ENCODE results near the gene ZNF670.
"Not testable (repeated sequence)": the region's sequence is repeated elsewhere in the genome, so short reads cannot be mapped to it uniquely, and the experiment has no call there.

ZNF670 gene

GRCh38 chr1:247078258-247079140 lies at the start of gene ZNF670:
TSS of gene ZNF670 (minus strand) at chr1:247078811. CDS start at chr1:247078596, 215 bp downstream.
- DNase-seq: peak; percentile 88

- not testable (repeated sequence) for DNase-seq
These were observed 49.1 kb upstream of the ZNF670 start for GRCh38 chr1:247127519-247128282.

- DNase-seq: not testable (repeated sequence)
These were observed 48.0 kb upstream of the ZNF670 start for GRCh38 chr1:247126601-247127000.

GRCh38 chr1:247126166-247126565 lies 47.6 kb upstream of the ZNF670 start:
- DNase-seq: not testable (repeated sequence)

- no peak for DNase-seq
These were observed 42.8 kb upstream of the ZNF670 start for GRCh38 chr1:247121382-247121781.

- DNase-seq: not testable (repeated sequence)
These were observed 41.7 kb upstream of the ZNF670 start for GRCh38 chr1:247120408-247120668.

- DNase-seq: no peak
These were observed 41.2 kb upstream of the ZNF670 start for GRCh38 chr1:247119600-247120407.

- no peak for DNase-seq
These were observed 40.4 kb upstream of the ZNF670 start for GRCh38 chr1:247118946-247119446.

- no peak for DNase-seq
These were observed 36.9 kb upstream of the ZNF670 start for GRCh38 chr1:247115545-247115944.

- no peak for DNase-seq
These were observed 36.5 kb upstream of the ZNF670 start for GRCh38 chr1:247115141-247115510.

- no peak for DNase-seq
These were observed 35.9 kb upstream of the ZNF670 start for GRCh38 chr1:247114351-247115140.

GRCh38 chr1:247113733-247114271 lies 35.2 kb upstream of the ZNF670 start:
- no peak for DNase-seq

GRCh38 chr1:247113094-247113497 lies 34.5 kb upstream of the ZNF670 start:
- peak; percentile 44 for DNase-seq

- DNase-seq: no peak
These were observed 33.8 kb upstream of the ZNF670 start for GRCh38 chr1:247112479-247112781.

- DNase-seq: no peak
These were observed 33.3 kb upstream of the ZNF670 start for GRCh38 chr1:247111700-247112478.

GRCh38 chr1:247111259-247111699 lies 32.7 kb upstream of the ZNF670 start:
- no peak for DNase-seq

GRCh38 chr1:247110627-247111258 lies 32.1 kb upstream of the ZNF670 start:
- peak; percentile 28 for DNase-seq

GRCh38 chr1:247107694-247108093 lies 29.1 kb upstream of the ZNF670 start:
- DNase-seq: no peak

- no peak for DNase-seq
These were observed 27.4 kb upstream of the ZNF670 start for GRCh38 chr1:247105966-247106365.

GRCh38 chr1:247104965-247105364 lies 26.4 kb upstream of the ZNF670 start:
- no peak for DNase-seq
